Memory B cell (primary cell): Measurements from ENCODE around the gene LRRN1.
"Not testable (repeated sequence)": the region's sequence is repeated elsewhere in the genome, so short reads cannot be mapped to it uniquely, and the experiment has no call there.

Experiments used
- ATAC-seq: fragments of 150-1000 bp; cut with Tn5 transposase; 2 replicates; pipeline ENCODE4 v1.10.0; 2021; ENCODE audit warnings: low read depth, mild to moderate bottlenecking, moderate library complexity
- DNase-seq, 2 donors: peaks; one replicate each; pipeline ENCODE4 v3.0.0; 2022; ENCODE audit warnings: low spot score in 2 of 2
- H3K27ac Mint-ChIP-seq: one replicate; pipeline ENCODE4 v1.8.0; 2022; ENCODE audit warnings: mild to moderate bottlenecking, moderate library complexity, mixed read lengths
- H3K27me3 Mint-ChIP-seq: one replicate; pipeline ENCODE4 v1.8.0; 2022; ENCODE audit warnings: mixed read lengths
- H3K36me3 Mint-ChIP-seq: one replicate; pipeline ENCODE4 v1.8.0; 2022; ENCODE audit warnings: mild to moderate bottlenecking, mixed read lengths
- H3K4me1 Mint-ChIP-seq: one replicate; pipeline ENCODE4 v1.8.0; 2022; ENCODE audit warnings: mixed read lengths
- H3K4me3 Mint-ChIP-seq: one replicate; pipeline ENCODE4 v1.8.0; 2022; ENCODE audit warnings: mild to moderate bottlenecking, moderate library complexity, mixed read lengths
- H3K9me3 Mint-ChIP-seq: one replicate; pipeline ENCODE4 v1.8.0; 2022; ENCODE audit warnings: mixed read lengths

LRRN1 gene

GRCh38 chr3:3887311-3887710, 88.1 kb downstream of the LRRN1 start:
- H3K4me3 Mint-ChIP-seq, H3K36me3 Mint-ChIP-seq, H3K4me1 Mint-ChIP-seq, H3K27me3 Mint-ChIP-seq, ATAC-seq, DNase-seq, H3K27ac Mint-ChIP-seq: not testable (repeated sequence)
- H3K9me3 Mint-ChIP-seq, result peaks cover 12% of the 10 kb centered on the region

- no peak for ATAC-seq
- H3K9me3 Mint-ChIP-seq, result peaks cover 9% of the 10 kb centered on the region
- H3K27me3 Mint-ChIP-seq, result no peaks in the 10 kb centered on the region
- DNase-seq, result no peak
- H3K27ac Mint-ChIP-seq, result no peak overlapping the region
- H3K4me1 Mint-ChIP-seq, result peaks cover 5% of the 10 kb centered on the region
- H3K4me3 Mint-ChIP-seq, result no peak overlapping the region
- peaks cover 5% of the 10 kb centered on the region for H3K36me3 Mint-ChIP-seq
Observed at GRCh38 chr3:3893590-3893989, 94.4 kb downstream of the LRRN1 start.
